Measurements from ENCODE around the gene ADCK2. TPM values are rescaled to one million over a fixed set of nuclear protein-coding genes. Genes with fewer than 3 reads are reported as not detected.
A peak's percentile ranks its signal among the peaks of the same experiment; 100 is the strongest.

Gene ADCK2
- total and polyA plus RNA-seq, 9 of the 15 experiments (the other 6 are each of a cell fraction or from before 2014, with no cell fraction given), result 0.08 to 14.3 (median 9.7) TPM

DNA sequence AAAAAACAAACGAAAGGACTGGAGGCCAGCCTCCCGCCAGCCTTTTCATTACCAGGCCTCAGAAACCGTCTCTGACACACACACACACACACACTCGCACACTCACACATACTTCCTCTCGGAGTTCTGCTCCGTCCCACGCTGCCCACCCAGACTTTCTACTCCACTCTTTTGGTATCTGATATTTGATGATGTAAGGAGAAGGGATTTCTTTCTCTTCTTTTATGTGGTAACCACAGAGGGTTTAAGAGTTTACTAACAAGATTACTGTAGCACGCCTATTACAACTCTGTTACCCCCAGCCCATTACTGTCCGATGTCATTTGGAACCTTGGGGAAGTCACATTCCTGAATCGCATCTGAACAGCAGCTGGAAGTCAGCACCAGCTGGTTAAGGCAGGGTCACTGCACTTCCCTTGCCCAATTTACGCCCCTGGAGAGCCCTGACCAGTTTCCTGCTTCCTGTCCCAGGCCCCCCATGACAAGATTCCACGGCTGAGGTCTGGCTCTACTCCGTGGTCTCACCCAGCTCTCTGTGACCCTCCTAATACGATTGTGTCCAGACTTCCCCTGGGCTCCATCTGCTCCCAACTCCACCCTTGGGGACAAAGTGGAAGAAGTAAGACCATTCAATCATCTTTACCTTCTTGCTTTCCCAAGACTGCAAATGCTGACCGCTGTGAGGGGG lies 33.2 kb upstream of the ADCK2 start:
- Histone ChIP-seq H4K20me1 (replicated peaks; ENCODE audit: control insufficient read depth, insufficient read depth, low read length) (peaks cover 10% of the 10 kb centered on the region; the same call in 1 of the 2 replicates), H3K9me1 (ENCODE audit: control insufficient read depth, insufficient read depth, low read length) (no peaks in the 10 kb centered on the region), H3K79me2 (ENCODE audit: control insufficient read depth, insufficient read depth, low read length) (no peaks in the 10 kb centered on the region), H3K27me3 (ENCODE audit: control insufficient read depth in 2 of 2, insufficient read depth in 2 of 2, low read length in 2 of 2) (peaks cover 59 to 85% of the 10 kb centered on the region in 2 experiments), H3K4me1 (replicated peaks in 1 of 2; ENCODE audit: control insufficient read depth in 2 of 2, insufficient read depth in 2 of 2, low read length in 2 of 2) (peaks cover 0 to 16% of the 10 kb centered on the region in 2 experiments; a peak in 2 of 5 replicates), H3K4me3 (no peak overlapping the region), H2AFZ (ENCODE audit: low read depth, low read length) (no peak overlapping the region), H3K4me2 (ENCODE audit: insufficient read depth, low read length) (no peak overlapping the region), H3K9me3 (replicated peaks; ENCODE audit: control insufficient read depth, insufficient read depth, low read depth, low read length) (no peaks in the 10 kb centered on the region), H3K9ac (ENCODE audit: insufficient read depth in 1 of 2, low read depth in 2 of 2, low read length in 2 of 2) (no peak overlapping the region), H3K27ac (ENCODE audit: extremely low read depth, low read depth, low read length) (no peak overlapping the region), H3K36me3 (ENCODE audit: control insufficient read depth, insufficient read depth, low read length) (no peaks in the 10 kb centered on the region)
- no TSS peak for BruUV-seq (replicated peaks)
- 9% methylated on average over 15 of the region's 15 CpGs for WGBS (ENCODE audit: insufficient coverage, low coverage, missing lambda C conversion rate)
- no peak for DNase-seq (ENCODE audit: extremely low read depth in 1 of 4, low spot score in 3 of 4)
- intact Hi-C loops (cut with micrococcal nuclease), result no loop called here
- CTCF ChIA-PET (ENCODE audit: low intra/inter-chr PET ratio), result no interaction called here
- no peak for ATAC-seq
- in situ Hi-C loops (cut with MboI), result no loop called here
- TF ChIP-seq CBX8 (IDR thresholded peaks at IDR 0.05; ENCODE audit: borderline replicate concordance, extremely low read depth, low read depth, low read length, poor library complexity, severe bottlenecking), result peak; percentile 57
- 0 out of 2 replicates have a peak, but pooled peaks have one; percentile 25 for TF ChIP-seq STAG1 (CRISPR knock-in tag; IDR thresholded peaks at IDR 0.05; ENCODE audit: borderline replicate concordance)
- TF ChIP-seq GATA2 (CRISPR knock-in tag; IDR thresholded peaks at IDR 0.05), result no peak
- TF ChIP-seq CBX2 (IDR thresholded peaks at IDR 0.05; ENCODE audit: insufficient read depth, low read length, poor library complexity, severe bottlenecking), result peak; percentile 61
- POLR2A ChIA-PET, result no interaction called here
- no peak for FAIRE-seq
